HEK293T (cell line): ENCODE results near the gene ERFL.

Experiments
- FOXK2 ChIP-seq: fragments of 450-650 bp; IDR thresholded peaks from 2 replicates; pipeline ENCODE4 v1.6.1; 2016; ENCODE audit warnings: mild to moderate bottlenecking
- SUZ12 ChIP-seq: fragments of 450-650 bp; IDR thresholded peaks from 2 replicates; pipeline ENCODE4 v1.6.1; 2016; ENCODE audit warnings: mild to moderate bottlenecking
- TARDBP ChIP-seq: fragments of 450-650 bp; IDR thresholded peaks from 2 replicates; pipeline ENCODE4 v1.6.1; 2016

GRCh38 chr19:41920882-41921576 is 7.2 kb downstream of the ERFL start:
- TF ChIP-seq FOXK2, result no peak
- no peak for TF ChIP-seq SUZ12
- TF ChIP-seq TARDBP, result no peak
